IPS-20b (cell line): Measurements from ENCODE around the gene HIP1.
"Not testable (repeated sequence)": the region's sequence is repeated elsewhere in the genome, so short reads cannot be mapped to it uniquely, and the experiment has no call there.

Experiments used
- H3K27ac ChIP-seq: one replicate; pipeline ENCODE4 v1.5.1; 2013; ENCODE audit warnings: low read length
- H3K27me3 ChIP-seq: 2 replicates; pipeline ENCODE4 v1.6.1; 2013; ENCODE audit warnings: mild to moderate bottlenecking, low read length, inconsistent platforms; ENCODE audit not compliant: insufficient read depth
- H3K36me3 ChIP-seq: 2 replicates; pipeline ENCODE4 v1.6.1; 2013; ENCODE audit warnings: low read depth, mild to moderate bottlenecking, inconsistent platforms, low read length, moderate library complexity; ENCODE audit not compliant: insufficient read depth
- H3K4me1 ChIP-seq: 2 replicates; pipeline ENCODE4 v1.6.1; 2013; ENCODE audit warnings: mild to moderate bottlenecking, control low read depth, inconsistent platforms, low read length, moderate library complexity; ENCODE audit not compliant: insufficient read depth
- H3K4me3 ChIP-seq: 2 replicates; pipeline ENCODE4 v1.5.1; 2013; ENCODE audit warnings: mild to moderate bottlenecking, low read length, inconsistent platforms
- H3K9ac ChIP-seq: 2 replicates; pipeline ENCODE4 v1.6.1; 2013; ENCODE audit warnings: low read depth, mild to moderate bottlenecking, inconsistent platforms, low read length, moderate library complexity
- H3K9me3 ChIP-seq: 2 replicates; pipeline ENCODE4 v1.6.1; 2013; ENCODE audit warnings: mild to moderate bottlenecking, low read depth, low read length, inconsistent platforms; ENCODE audit not compliant: insufficient read depth

The HIP1 gene

GRCh38 chr7:75569629-75570282 lies 169.0 kb downstream of the HIP1 start:
- H3K9me3 ChIP-seq, H3K27me3 ChIP-seq, H3K4me3 ChIP-seq, H3K4me1 ChIP-seq, H3K9ac ChIP-seq, H3K27ac ChIP-seq: not testable (repeated sequence)
- H3K36me3 ChIP-seq, result peaks cover 87% of the 10 kb centered on the region

- H3K4me3 ChIP-seq, result no peak overlapping the region
- no peaks in the 10 kb centered on the region for H3K27me3 ChIP-seq
- no peaks in the 10 kb centered on the region for H3K9me3 ChIP-seq
- no peak overlapping the region for H3K9ac ChIP-seq
- H3K27ac ChIP-seq, result no peak overlapping the region
- no peaks in the 10 kb centered on the region for H3K4me1 ChIP-seq
- H3K36me3 ChIP-seq, result peaks cover 92% of the 10 kb centered on the region
Measured at GRCh38 chr7:75567948-75568595, 170.7 kb downstream of the HIP1 start.

GRCh38 chr7:75565132-75565837 lies 173.5 kb downstream of the HIP1 start:
- H3K27ac ChIP-seq, result no peak overlapping the region
- H3K4me3 ChIP-seq, result no peak overlapping the region
- no peaks in the 10 kb centered on the region for H3K27me3 ChIP-seq
- peaks cover 95% of the 10 kb centered on the region for H3K36me3 ChIP-seq
- no peak overlapping the region for H3K9ac ChIP-seq
- no peaks in the 10 kb centered on the region for H3K9me3 ChIP-seq
- H3K4me1 ChIP-seq, result no peaks in the 10 kb centered on the region

- H3K4me1 ChIP-seq, result no peaks in the 10 kb centered on the region
- no peaks in the 10 kb centered on the region for H3K9me3 ChIP-seq
- H3K27me3 ChIP-seq, result no peaks in the 10 kb centered on the region
- no peak overlapping the region for H3K9ac ChIP-seq
- H3K4me3 ChIP-seq, result no peak overlapping the region
- peaks cover 98% of the 10 kb centered on the region for H3K36me3 ChIP-seq
- no peak overlapping the region for H3K27ac ChIP-seq
Measured at GRCh38 chr7:75563171-75563570, 175.6 kb downstream of the HIP1 start.

- H3K4me1 ChIP-seq, result no peaks in the 10 kb centered on the region
- no peak overlapping the region for H3K9ac ChIP-seq
- H3K36me3 ChIP-seq, result peaks cover 96% of the 10 kb centered on the region
Measured at GRCh38 chr7:75559976-75560365, 178.8 kb downstream of the HIP1 start.

DNA sequence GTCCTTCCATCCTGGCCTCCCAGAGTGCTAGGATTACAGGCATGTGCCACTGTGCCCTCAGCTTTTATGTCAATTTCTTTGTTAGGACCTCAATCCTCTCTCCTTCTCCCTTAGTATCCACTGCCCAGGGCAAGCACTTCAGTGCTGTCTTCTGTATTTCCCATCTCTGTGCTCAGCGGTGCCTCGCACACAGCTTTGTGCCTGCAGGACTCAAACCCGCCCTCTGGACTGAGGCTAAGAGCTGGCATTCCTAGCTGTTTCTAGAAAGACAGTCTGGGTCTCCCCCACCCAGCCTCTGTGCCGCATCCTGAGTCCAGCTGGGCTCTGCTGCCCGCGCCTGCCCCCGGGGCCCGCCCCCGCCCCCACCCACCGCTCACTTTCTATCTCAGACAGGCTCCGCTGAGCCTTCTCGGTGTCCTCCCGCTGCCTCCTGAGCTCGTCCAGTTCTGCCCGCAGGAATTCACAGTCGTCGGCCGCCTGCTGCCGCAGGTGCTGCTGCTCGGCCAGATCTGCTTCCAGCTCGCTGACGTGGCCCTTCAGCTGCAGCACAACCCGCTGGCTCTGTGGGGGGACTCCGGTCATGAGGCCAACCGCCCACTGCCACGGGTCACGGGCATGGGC lies 179.3 kb downstream of the HIP1 start:
- no peaks in the 10 kb centered on the region for H3K27me3 ChIP-seq
- no peak overlapping the region for H3K4me3 ChIP-seq
- H3K4me1 ChIP-seq, result no peaks in the 10 kb centered on the region
- H3K27ac ChIP-seq, result no peak overlapping the region
- H3K9me3 ChIP-seq, result no peaks in the 10 kb centered on the region
- H3K9ac ChIP-seq, result no peak overlapping the region
- peaks cover 96% of the 10 kb centered on the region for H3K36me3 ChIP-seq

More at GRCh38 chr7:75559976-75560365, 178.8 kb downstream of the HIP1 start:
- no peak overlapping the region for H3K4me3 ChIP-seq
- H3K9me3 ChIP-seq, result no peaks in the 10 kb centered on the region
- no peak overlapping the region for H3K27ac ChIP-seq
- H3K27me3 ChIP-seq, result no peaks in the 10 kb centered on the region

- H3K36me3 ChIP-seq, result peaks cover 96% of the 10 kb centered on the region
- not testable (repeated sequence) for H3K27ac ChIP-seq, H3K27me3 ChIP-seq, H3K9me3 ChIP-seq, H3K9ac ChIP-seq, H3K4me1 ChIP-seq, H3K4me3 ChIP-seq
Measured at GRCh38 chr7:75556835-75557234, 181.9 kb downstream of the HIP1 start.

- no peak overlapping the region for H3K9ac ChIP-seq
- H3K36me3 ChIP-seq, result peaks cover 95% of the 10 kb centered on the region
- H3K27me3 ChIP-seq, result no peaks in the 10 kb centered on the region
- H3K4me3 ChIP-seq, result no peak overlapping the region
- no peaks in the 10 kb centered on the region for H3K4me1 ChIP-seq
- no peak overlapping the region for H3K27ac ChIP-seq
- H3K9me3 ChIP-seq, result no peaks in the 10 kb centered on the region
Measured at GRCh38 chr7:75555736-75556135, 183.0 kb downstream of the HIP1 start.

GRCh38 chr7:75546237-75547015 lies 192.3 kb downstream of the HIP1 start:
- no peaks in the 10 kb centered on the region for H3K9me3 ChIP-seq
- H3K9ac ChIP-seq, result no peak overlapping the region
- H3K27ac ChIP-seq, result no peak overlapping the region
- no peaks in the 10 kb centered on the region for H3K4me1 ChIP-seq
- H3K4me3 ChIP-seq, result no peak overlapping the region
- no peaks in the 10 kb centered on the region for H3K27me3 ChIP-seq
- peaks cover 88% of the 10 kb centered on the region for H3K36me3 ChIP-seq

DNA sequence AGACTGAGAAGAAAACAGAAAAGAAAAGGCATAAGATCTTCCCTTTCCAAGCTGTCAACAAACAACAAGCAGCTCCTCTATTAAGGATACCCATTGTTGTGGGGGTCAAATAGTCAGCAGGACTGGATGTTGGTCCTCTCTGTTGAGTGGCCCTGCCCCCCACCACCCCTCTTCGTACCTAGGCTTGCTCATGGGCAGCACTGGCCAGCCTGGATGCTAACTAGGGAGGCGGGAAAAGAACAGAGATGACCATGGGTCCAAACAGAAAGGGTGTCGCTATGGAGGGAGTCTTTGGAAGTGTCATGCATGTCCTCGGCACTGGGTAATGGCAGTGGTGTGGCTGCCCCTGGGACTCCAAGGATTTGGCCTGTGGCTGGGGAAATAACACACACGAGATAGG lies 201.0 kb downstream of the HIP1 start:
- Histone ChIP-seq H3K27ac (no peak overlapping the region), H3K36me3 (peaks cover 77% of the 10 kb centered on the region), H3K4me3 (no peak overlapping the region)

GRCh38 chr7:75536940-75537538 lies 201.7 kb downstream of the HIP1 start:
- no peaks in the 10 kb centered on the region for H3K4me1 ChIP-seq

More for the DNA sequence above, 201.0 kb downstream of the HIP1 start:
- H3K27me3 ChIP-seq, result no peaks in the 10 kb centered on the region
- H3K9me3 ChIP-seq, result no peaks in the 10 kb centered on the region
- no peak overlapping the region for H3K9ac ChIP-seq
- H3K4me1 ChIP-seq, result no peaks in the 10 kb centered on the region

More at GRCh38 chr7:75536940-75537538, 201.7 kb downstream of the HIP1 start:
- Histone ChIP-seq H3K27me3 (no peaks in the 10 kb centered on the region), H3K27ac (no peak overlapping the region), H3K36me3 (peaks cover 74% of the 10 kb centered on the region), H3K9ac (no peak overlapping the region), H3K4me3 (no peak overlapping the region), H3K9me3 (no peaks in the 10 kb centered on the region)
